NCI-H345 (cell line): ENCODE measurements around the gene SPOCK2.

Source experiments
- DNase-seq: peaks from one replicate; lab custom pipeline; 2025; lab: John Stamatoyannopoulos, UW

The SPOCK2 gene

DNA sequence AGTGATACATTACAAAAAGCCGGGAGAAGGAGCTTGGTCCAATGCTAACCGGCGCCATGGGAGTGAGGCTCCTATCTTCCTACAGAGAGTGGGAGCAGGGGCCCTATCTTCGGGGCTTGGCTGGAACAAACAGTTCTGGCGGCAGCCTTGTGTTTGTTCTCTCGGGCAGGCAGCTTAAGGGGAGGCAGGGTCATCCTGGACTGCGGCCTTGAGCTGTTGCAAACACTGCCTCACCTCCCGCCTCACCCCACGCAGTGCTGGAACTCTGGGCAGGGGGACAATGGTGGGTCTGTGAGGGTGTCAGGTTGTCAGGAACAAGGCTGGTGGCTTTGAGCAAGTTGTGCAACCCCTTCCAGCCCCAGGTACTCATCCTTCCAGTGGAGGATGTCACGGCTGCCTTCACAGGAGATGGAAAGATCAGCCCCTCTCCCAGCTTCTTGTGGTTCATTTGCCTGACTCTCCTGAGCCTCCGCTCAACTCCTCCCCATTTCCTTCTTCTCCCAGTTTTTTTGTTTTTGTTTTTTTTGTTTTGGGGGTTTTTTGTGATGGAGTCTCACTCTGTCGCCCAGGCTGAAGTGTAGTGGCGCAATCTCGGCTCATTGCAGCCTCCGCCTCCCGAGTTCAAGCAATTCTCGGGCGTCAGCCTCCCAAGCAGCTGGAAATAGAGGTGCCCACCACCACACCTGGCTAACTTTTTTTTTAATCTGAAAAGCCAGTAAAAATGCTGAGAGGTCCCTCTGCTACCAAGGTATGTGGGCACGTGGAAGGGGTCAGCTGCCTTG lies 57.4 kb downstream of the SPOCK2 start:
- no peak for DNase-seq

DNA sequence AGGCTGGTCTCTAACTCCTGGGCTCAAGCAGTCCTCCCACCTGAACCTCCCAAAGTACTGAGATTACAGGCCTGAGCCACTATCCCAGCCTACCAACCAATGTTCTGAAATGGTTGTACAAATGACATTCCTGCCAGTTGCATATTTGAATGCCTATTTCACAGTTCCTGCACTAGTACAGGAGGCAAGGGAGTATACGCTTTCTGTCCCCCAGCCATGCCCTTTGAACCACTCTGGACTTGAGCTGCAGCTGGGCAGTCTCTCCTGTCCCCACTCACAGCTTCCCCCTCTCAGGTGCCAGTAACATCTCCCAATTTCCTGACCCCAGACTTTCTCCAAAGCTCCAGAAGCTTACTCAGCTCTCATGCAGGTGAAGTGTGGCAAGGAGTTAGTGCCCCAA lies 58.9 kb downstream of the SPOCK2 start:
- DNase-seq = no peak

DNA sequence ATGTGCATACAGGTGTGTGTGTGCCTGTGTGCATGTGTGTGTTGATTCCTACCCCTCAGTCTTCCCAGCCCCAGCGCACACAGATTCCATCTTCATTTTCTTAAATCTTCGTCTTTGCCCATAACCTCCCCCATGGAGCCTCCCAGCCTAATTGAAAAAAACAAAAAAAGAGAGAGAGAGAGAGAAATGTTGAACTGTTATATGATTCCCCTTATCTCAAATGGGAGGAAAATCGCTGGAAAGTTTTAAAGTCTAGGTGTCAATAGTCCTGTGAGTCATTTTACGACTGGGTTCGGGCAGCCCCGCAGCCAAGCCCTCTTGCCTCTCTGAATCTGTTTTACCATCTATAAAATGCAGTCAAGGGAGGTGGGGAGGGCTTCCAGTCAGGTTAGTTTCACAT lies 60.9 kb downstream of the SPOCK2 start:
- DNase-seq = no peak

DNA sequence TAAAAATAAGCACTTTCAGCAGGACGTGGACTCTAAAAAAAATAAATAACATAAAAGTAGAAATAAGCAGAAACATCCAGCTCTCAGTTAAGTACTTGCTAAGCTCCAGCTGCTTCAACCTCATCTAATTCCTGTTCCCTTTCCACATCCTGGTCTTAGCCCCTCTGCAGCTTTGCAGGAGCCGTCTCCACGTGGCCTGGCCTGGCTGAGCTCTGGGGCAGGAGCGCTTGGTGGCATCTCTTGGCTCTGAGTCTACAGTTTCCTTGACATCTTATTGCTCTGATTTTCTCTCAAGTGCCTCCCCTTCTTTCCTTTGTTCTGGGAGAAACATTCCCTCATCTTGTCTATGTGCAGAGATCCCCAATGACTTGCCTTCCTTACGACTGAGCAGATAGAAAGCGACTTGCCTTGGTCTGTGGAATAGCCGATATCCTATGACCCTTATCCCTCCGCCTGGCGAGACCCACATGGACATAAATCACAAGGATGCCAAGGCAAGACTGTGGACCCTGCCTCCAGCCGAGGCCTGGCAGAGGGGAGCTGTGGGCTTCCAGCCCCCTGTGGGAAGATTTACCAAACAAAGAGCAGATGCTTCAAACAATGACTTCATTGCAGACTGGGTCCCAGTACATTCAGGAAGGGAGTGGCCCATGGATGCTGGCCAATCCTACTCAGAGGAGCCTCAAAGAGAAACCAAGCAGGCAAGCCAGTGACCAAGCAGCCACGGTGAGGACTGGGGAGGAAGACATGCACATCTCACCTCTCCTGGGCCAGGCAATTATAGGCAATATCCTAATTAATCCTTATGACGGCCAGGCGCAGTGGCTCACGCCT lies 61.9 kb downstream of the SPOCK2 start:
- no peak for DNase-seq

DNA sequence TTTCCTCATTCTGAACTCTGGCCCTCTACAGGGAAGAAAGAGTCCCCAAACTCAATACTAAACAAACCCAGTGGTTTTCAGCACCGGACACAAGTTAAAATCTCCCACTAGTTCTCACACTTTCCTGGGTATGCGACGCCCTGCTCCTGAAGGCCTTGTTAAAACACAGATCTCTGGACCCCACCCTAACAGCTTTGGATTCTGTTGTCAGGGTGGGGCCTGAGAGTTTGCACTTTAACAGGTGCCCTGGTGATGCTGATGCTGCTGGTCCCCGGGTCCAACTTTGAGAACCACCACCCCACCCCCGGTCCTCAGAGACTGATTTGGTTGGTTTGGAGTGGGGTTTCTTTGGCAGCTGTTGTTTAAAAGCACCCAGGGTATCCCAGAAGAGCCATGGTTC lies 62.5 kb downstream of the SPOCK2 start:
- DNase-seq = no peak

DNA sequence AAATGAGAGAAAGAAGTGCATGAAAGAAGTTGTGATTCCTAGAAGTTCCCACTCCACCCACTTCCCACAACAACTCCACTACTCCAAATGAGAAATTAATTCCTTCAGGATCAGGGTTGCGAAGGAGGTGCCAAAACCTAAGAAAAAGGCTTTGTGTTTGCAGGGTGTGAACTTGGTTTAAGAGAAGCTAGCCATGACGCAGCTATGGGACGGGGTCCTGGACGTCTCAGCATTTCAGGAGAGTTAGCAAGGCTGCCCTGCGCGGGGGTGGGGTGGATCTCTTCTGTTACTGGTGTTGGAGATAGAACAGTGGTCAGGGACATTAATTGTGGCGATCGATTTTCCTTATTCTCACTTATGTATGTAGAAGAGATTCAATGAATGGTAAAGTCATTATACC lies 63.0 kb downstream of the SPOCK2 start:
- no peak for DNase-seq

DNA sequence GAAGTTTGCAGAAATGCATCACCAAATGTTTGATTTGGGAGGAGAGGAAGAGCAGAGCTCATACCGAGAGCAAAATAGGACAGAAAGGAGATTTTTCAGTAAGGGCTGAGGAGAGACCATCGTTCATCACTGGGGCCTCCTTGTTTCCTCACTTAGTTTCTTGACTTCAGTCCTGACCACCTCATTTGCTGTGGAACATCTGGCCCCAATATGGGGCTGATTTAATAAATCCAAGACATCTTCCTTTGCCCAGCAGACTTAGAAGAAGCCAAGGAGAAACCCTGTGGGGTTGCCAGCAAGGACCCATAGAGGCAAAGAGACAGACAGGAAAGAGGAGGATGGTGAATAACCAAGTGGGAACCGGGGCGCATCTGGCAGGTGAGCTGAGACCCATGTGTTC lies 63.8 kb downstream of the SPOCK2 start:
- no peak for DNase-seq

DNA sequence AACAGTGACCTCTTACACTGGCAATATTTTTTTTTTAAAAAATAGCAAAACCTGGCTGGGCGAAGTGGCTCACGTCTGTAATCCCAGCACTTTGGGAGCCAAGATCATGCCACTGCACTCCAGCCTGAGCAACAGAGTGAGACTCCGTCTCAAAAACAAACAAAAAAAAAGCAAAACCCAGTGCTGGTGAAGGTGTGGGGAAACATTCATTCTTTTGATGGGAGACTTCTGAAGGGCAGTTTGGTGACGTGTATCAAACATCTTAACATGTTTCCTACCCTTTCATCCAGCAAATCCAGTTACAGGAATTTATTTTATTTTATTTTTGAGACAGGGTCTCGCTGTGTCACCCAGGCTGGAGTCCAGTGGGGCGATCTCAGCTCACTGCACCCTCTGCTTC lies 66.1 kb downstream of the SPOCK2 start:
- no peak for DNase-seq

DNA sequence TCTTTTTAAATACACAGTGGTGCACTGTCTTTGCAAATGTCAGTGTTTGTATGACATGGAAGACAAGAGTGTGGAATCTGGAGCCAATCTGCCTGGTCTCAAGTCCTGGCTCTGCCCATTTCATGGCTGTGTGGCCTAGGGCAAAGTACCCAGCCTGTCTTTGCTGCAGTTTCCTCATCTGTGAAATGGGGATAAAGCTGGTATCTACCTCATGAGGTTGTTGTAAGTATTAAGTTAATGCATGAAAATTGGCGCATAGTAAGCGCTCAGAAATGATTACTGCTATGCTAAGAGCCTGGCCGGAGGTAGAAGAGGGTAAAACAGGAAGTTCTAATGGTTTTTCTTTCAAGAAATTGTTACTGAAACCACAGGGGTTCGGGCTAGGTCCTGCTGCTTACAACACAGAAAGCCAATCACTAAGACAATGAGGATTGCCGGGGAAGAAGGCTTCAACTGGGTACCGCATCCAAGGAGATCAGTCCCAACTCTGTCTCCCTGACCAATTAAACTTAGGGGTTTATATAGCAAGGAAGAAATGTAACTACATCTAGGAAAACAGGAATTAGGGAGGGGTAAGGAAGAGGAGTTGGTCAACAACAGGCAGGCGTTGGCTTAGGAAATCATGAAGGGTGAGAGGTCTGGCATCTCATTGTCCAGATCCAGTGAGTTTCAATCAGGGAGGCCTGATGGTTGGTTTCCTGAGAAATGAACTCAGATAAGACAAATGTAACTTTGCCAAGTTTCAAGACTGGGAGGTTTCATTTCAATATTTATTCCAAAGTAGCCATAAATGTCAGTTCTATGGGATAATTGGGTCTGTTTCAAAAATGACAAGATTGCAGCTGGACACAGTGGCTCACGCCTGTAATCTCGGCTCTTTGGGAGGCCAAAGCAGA lies 67.2 kb downstream of the SPOCK2 start:
- no peak for DNase-seq

DNA sequence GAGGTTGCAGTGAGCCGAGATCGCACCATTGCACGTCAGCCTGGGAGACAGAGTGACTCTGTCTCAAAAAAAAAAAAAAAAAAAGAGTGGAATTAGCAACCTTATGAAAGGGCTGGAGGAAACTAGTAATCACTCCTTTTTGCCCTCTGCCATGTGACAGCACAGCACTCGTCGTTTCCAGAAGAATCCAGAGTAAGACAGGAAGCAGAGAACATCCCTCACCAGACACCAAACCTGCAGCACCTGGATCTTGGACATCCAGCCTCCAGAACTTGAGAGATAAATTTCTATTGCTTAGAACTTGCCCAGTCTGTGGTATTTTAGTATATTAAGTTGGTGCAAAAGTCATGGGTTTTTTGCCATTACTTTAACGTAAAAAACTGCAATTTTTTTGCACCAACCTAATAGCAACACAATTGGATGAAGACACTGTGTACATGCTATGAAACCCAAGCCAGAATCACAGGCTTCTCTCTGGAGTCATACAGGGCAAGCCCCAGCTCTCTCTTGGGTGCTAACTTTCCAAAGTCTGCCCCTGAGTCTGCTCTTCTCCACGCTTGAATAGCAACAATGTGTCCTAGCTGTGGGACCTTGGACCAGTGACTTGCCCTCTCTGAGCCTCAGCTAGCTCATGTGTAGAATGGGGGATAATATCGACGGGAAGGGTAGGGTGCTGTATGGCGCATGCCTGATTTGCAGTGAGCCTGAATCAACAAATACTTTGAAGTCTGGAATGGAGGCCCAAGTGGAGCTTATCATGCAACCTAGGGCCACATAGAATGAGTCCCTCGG lies 69.1 kb downstream of the SPOCK2 start:
- DNase-seq = no peak

DNA sequence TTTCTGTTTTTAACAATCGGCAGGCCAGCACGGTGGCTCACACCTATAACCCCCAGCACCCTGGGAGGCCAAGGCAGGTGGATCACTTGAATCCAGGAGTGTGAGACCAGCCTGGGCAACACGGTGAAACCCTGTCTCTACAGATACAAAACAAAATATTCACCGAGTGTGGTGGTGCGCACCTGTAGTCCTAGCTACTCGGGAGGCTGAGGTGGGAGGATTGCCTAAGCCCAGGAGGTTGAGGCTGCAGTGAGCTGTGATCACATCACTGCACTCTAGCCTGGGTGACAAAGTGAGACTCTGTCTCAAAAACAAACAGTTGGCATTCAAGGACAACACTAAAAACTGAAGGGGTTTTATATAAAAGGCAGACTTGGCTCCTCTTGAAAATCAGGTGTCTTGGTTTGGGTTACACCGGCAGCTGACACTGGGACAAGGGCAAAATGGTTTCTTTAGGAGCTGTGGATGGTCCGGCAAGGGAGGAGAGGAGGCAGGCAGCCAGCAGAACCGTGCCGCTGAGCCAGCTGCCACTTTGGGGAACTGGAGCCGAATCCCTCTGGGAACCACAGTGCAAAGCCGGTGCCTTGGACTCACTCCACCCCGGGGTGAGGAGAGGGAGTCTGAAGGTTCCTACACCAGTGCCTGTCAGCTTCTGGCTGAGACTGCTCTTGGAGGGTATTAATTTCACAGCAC lies 71.6 kb downstream of the SPOCK2 start:
- no peak for DNase-seq

DNA sequence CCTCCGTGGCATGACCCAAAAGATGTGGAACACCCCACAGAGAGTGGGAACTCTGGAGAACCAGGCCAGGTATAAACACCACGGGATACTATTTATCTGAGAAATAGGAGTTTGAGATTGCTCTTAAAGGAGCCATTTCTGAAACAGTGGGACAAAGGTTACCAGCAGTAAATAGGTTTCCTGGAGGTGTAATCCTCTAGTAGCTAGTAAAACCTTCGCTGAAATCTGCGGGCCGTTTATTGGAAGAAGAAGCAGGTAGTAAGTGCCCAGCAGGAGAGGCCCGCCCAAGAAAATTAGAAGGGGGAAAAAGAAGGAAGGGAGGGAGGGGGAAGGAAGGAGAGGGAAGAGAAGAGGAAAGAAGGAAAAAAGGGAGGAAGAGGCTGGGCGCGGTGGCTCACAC lies 72.5 kb downstream of the SPOCK2 start:
- DNase-seq = no peak

DNA sequence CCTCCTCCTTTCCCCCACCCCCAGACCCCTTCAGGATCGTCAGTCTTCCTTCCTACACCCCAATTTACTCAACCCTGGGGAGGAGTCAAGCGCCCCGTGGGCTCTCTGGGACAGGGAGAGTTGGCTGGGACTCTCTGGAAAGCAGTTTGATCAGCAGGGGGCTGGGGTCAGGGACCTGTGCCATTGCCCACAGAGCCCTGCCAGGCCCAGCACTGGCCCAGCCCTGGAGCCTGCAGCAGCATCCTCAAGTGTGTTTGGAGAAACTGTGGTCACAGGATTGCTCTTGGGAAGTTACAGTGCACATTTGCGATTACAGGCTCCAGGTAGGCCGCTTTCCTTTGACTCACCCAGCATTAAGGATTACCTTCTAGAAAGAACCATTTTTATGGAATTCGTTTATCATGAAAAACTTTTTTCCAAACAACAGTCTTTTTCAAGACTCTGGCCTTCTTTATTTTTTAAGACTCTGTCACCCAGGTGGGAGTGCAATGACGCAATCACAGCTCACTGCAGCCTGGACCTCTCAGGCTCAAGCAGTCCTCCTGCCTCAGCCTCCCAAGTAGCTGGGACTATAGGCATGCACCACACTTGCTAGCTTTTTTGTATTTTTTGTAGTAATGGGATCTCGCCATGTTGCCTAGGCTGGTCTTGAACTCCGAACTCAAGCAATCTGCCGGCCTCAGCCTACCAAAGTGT lies 73.4 kb downstream of the SPOCK2 start:
- no peak for DNase-seq

DNA sequence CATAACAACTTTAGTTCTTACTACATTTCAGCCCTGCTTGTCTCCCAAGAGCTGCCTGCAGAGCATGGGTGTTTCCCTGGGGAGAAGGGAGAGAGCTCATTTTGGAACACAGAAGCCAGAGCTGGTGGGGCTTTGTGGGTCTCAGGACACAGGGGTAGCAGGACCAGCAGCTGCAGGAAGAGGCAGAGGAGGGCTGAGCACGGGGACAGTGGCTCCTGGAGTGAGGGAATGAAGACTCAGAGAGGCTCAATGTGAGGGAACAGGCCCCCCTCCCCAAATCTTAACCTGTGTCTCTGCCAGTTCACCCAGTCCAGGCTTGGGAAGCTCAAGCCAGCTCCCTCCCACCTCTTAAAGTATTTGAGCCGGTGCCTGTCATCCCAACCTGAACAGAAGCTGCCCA lies 74.2 kb downstream of the SPOCK2 start:
- no peak for DNase-seq

DNA sequence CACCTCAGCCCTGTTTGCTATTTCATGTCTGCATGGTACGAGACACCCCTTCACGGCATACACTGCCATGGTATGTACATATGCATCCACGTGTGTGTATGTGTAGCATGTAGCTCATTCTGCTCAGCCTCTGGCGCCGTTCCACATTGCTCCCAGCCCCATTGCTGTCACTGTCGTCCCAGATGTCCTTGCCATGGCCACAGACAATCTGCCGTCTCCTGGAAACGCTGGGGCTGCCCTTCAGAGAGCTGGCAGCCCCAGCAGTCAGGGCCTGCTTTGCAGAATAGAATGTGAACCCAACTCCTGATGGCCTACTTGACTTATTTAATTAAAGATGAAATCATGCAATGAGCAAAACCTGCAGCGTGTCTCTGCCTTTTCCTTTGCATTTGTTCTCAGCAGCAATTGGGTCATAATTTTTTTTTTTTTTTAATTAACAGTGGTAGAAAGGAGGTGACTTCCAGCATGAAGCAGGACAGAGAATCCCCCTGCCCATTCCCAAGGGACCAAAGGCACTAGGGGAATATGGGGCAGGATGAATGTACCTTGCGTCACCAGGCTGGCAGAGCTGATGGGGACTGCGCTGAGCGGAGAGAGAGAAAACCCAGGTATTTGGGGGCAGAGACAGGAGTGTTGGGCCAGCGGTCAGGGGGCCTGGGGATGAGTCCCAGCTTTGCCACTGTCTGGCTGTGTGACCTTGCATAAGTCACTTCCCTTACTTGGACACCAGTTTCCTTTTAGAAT lies 75.0 kb downstream of the SPOCK2 start:
- DNase-seq = no peak

DNA sequence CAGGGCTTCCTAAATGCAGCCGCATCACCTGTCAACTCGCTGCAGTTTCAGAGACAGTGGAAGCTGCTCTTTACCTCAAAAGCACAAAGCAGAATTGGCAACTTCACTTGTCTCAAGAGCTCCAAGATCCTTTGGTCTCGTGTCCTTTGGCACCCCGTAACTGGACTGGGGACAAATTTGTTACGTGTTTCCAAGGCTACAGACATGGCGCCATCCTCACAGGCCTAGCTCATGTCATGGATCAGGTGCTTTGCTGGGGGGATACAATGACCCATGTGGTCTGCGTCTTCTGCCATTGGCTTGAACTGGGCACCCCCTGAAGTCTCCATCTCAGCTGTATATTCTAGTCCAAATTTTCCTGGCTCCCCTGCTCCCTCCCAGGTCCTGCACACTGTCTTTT lies 75.6 kb downstream of the SPOCK2 start:
- no peak for DNase-seq

DNA sequence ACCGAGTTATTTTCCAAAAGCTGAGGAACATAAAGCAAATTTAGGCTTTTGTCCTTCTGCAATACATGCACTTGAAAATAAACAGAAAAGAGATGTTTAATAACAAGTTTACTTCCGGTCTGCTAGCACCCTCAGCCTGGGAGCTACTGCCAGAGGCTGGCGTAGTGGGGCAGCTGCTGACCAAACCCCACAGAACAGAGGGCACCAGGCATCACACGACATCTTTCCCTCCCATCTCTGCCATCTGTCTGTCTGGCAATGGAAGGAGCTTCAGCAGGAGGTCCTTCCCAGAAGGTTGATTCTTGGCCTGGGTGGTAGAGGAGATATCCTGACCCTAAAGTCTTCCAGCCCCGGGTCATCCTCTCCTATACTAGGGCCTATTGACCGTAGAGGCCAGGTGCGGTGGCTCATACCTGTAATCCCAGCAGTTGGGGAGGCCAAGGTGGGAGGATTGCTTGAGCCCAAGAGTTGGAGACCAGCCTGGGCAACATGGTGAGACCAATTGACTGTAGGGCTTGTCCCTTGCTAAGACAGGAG lies 76.3 kb downstream of the SPOCK2 start:
- no peak for DNase-seq

DNA sequence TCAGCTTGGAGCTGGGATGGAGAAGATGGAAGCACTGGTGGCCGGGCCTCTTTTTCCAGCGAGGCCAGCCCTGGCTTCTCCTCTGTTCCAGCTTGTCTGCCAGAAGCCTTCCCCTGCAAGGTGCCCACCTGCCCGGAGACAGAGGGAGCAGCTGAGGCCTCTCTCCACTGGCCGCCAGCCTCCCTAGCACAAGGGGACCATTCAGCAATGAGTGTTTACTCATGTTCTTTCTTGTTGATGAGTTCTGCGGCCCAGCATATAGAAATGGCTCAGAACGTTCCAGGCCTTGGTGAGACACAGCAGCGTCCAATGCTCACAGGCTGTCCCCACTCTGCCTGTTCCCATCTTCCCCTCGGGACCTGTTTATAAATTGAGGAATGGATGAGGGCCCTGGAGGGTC lies 76.9 kb downstream of the SPOCK2 start:
- DNase-seq = no peak

DNA sequence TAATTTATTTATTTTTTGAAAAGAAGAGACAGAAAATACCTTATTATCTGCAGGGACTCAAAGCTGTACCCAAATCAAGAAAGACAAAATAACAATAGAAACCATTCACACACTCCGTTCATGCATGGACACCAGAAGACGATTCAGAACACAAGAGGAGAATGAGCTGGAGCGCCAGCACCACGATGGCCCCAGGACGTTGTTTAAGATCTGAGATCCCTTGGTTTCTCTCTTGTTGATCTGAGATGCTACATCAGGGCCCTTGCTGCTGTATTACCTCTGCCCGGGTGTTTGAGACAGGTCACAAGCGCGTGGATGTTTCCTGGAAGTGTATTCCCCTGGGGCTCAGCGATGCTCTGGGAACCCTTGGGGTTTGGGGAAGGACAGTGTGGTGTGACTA lies 77.3 kb downstream of the SPOCK2 start:
- no peak for DNase-seq
